HEK293 (cell line): ENCODE measurements around the gene ERCC5.

Experiments used
- CTCF ChIA-PET: fragments of 350-600 bp; formaldehyde crosslinking; extraction: SDS; loops from one replicate; lab custom pipeline; 2021; ENCODE audit warnings: antibody characterized with exemption; lab: Yijun Ruan, JAX
- POLR2A ChIA-PET: fragments of 300-600 bp; formaldehyde crosslinking; extraction: SDS; loops from one replicate; lab custom pipeline; 2020; ENCODE audit warnings: antibody characterized with exemption, inconsistent platforms; lab: Yijun Ruan, JAX
- H3K27ac ChIP-seq: fragments of 200-500 bp; sonication (Bioruptor generic); 2 replicates; pipeline ENCODE4 v1.5.1; 2014; ENCODE audit warnings: low read depth, low read length, control low read depth, inconsistent platforms; ENCODE audit errors: extremely low read depth
- H3K36me3 ChIP-seq, 2 experiments: fragments of 200-500 bp in 1 of 2; sonication (Bioruptor generic) in 1 of 2; 1 replicate in 1 of 2; 2 replicates in 1 of 2; pipeline ENCODE4 v1.5.1; 2014 to 2017; ENCODE audit warnings: inconsistent platforms in 2 of 2, low read length in 2 of 2; ENCODE audit not compliant: control insufficient read depth in 2 of 2, insufficient read depth in 1 of 2
- H3K4me1 ChIP-seq: fragments of 200-500 bp; sonication (Bioruptor generic); 2 replicates; pipeline ENCODE4 v1.5.1; 2014; ENCODE audit warnings: mild to moderate bottlenecking, low read length, inconsistent platforms; ENCODE audit not compliant: control insufficient read depth, insufficient read depth
- H3K4me3 ChIP-seq: 2 replicates; pipeline ENCODE4 v1.5.1; 2011; ENCODE audit warnings: low read depth, mild to moderate bottlenecking, control low read depth, low read length, moderate library complexity
- H3K9me3 ChIP-seq: fragments of 200-500 bp; sonication (Bioruptor generic); 2 replicates; pipeline ENCODE4 v1.5.1; 2014; ENCODE audit warnings: low read depth, low read length, inconsistent platforms; ENCODE audit not compliant: control insufficient read depth, insufficient read depth
- BCL11A ChIP-seq: fragments of 450-650 bp; formaldehyde crosslinking; IDR thresholded peaks from 2 replicates; pipeline ENCODE4 v1.5.1; 2016; ENCODE audit warnings: low read depth, missing biosample characterization, missing genetic modification characterization
- BCL11B ChIP-seq: fragments of 450-650 bp; formaldehyde crosslinking; IDR thresholded peaks from 2 replicates; pipeline ENCODE4 v1.5.1; 2016; ENCODE audit warnings: low read depth, missing biosample characterization, missing genetic modification characterization
- EGR2 ChIP-seq: fragments of 450-650 bp; formaldehyde crosslinking; IDR thresholded peaks from 2 replicates; pipeline ENCODE4 v1.5.1; 2016; ENCODE audit warnings: low read depth, missing biosample characterization, missing genetic modification characterization
- OVOL3 ChIP-seq: fragments of 450-650 bp; formaldehyde crosslinking; IDR thresholded peaks from 2 replicates; pipeline ENCODE4 v1.5.1; 2016; ENCODE audit warnings: missing biosample characterization, missing genetic modification characterization
- RBAK ChIP-seq: fragments of 450-650 bp; formaldehyde crosslinking; IDR thresholded peaks from 2 replicates; pipeline ENCODE4 v1.5.1; 2016; ENCODE audit warnings: missing biosample characterization, missing genetic modification characterization
- SP2 ChIP-seq: fragments of 450-650 bp; formaldehyde crosslinking; IDR thresholded peaks from 2 replicates; pipeline ENCODE4 v1.5.1; 2016; ENCODE audit warnings: missing biosample characterization, missing genetic modification characterization
- SP3 ChIP-seq: fragments of 450-650 bp; formaldehyde crosslinking; IDR thresholded peaks from 2 replicates; pipeline ENCODE4 v1.5.1; 2016; ENCODE audit warnings: missing biosample characterization, missing genetic modification characterization
- ZBTB7A ChIP-seq: fragments of 450-650 bp; formaldehyde crosslinking; IDR thresholded peaks from 2 replicates; pipeline ENCODE4 v1.5.1; 2016; ENCODE audit warnings: low read depth, missing biosample characterization, missing genetic modification characterization
- ZFP41 ChIP-seq: fragments of 450-650 bp; formaldehyde crosslinking; IDR thresholded peaks from 2 replicates; pipeline ENCODE4 v1.5.1; 2016; ENCODE audit warnings: missing biosample characterization, missing genetic modification characterization, borderline replicate concordance
- ZNF175 ChIP-seq: fragments of 450-650 bp; formaldehyde crosslinking; IDR thresholded peaks from 2 replicates; pipeline ENCODE4 v1.5.1; 2016; ENCODE audit warnings: missing biosample characterization, missing genetic modification characterization
- ZNF2 ChIP-seq: fragments of 450-650 bp; formaldehyde crosslinking; IDR thresholded peaks from 2 replicates; pipeline ENCODE4 v1.5.1; 2016; ENCODE audit warnings: missing biosample characterization, missing genetic modification characterization
- ZNF202 ChIP-seq: fragments of 450-650 bp; formaldehyde crosslinking; IDR thresholded peaks from 2 replicates; pipeline ENCODE4 v1.5.1; 2016; ENCODE audit warnings: missing biosample characterization, missing genetic modification characterization, borderline replicate concordance
- ZNF223 ChIP-seq: fragments of 450-650 bp; formaldehyde crosslinking; IDR thresholded peaks from 2 replicates; pipeline ENCODE4 v1.5.1; 2016; ENCODE audit warnings: missing biosample characterization, missing genetic modification characterization
- ZNF311 ChIP-seq: fragments of 450-650 bp; formaldehyde crosslinking; IDR thresholded peaks from 2 replicates; pipeline ENCODE4 v1.5.1; 2017; ENCODE audit warnings: missing biosample characterization, missing genetic modification characterization, borderline replicate concordance
- ZNF433 ChIP-seq: fragments of 450-650 bp; formaldehyde crosslinking; IDR thresholded peaks from 2 replicates; pipeline ENCODE4 v1.5.1; 2016; ENCODE audit warnings: missing biosample characterization, missing genetic modification characterization, low read depth
- ZNF544 ChIP-seq: fragments of 450-650 bp; formaldehyde crosslinking; IDR thresholded peaks from 2 replicates; pipeline ENCODE4 v1.5.0; 2017; ENCODE audit warnings: missing biosample characterization, missing genetic modification characterization
- ZNF76 ChIP-seq: fragments of 450-650 bp; formaldehyde crosslinking; IDR thresholded peaks from 2 replicates; pipeline ENCODE4; 2016; ENCODE audit warnings: low read depth, missing biosample characterization, missing genetic modification characterization, borderline replicate concordance
- ZNF776 ChIP-seq: fragments of 450-650 bp; formaldehyde crosslinking; IDR thresholded peaks from 2 replicates; pipeline ENCODE4 v1.5.0; 2017; ENCODE audit warnings: missing biosample characterization, missing genetic modification characterization, borderline replicate concordance
- ZNF777 ChIP-seq: fragments of 450-650 bp; formaldehyde crosslinking; IDR thresholded peaks from 2 replicates; pipeline ENCODE4 v1.5.1; 2017; ENCODE audit warnings: missing biosample characterization, missing genetic modification characterization, borderline replicate concordance
- ZNF792 ChIP-seq: fragments of 450-650 bp; formaldehyde crosslinking; IDR thresholded peaks from 2 replicates; pipeline ENCODE4 v1.5.1; 2016; ENCODE audit warnings: missing biosample characterization, missing genetic modification characterization
- ZNF830 ChIP-seq: fragments of 450-650 bp; IDR thresholded peaks from 2 replicates; pipeline ENCODE4 v1.5.0; 2018; ENCODE audit warnings: missing biosample characterization, missing genetic modification characterization, low read depth, mild to moderate bottlenecking, moderate library complexity
- ZSCAN16 ChIP-seq: fragments of 450-650 bp; formaldehyde crosslinking; IDR thresholded peaks from 2 replicates; pipeline ENCODE4 v1.5.1; 2016; ENCODE audit warnings: missing biosample characterization, missing genetic modification characterization
- TF ChIP-seq, protein P1 (sequence below): fragments of 450-650 bp; formaldehyde crosslinking; IDR thresholded peaks from 2 replicates; pipeline ENCODE4 v1.5.1; 2016; ENCODE audit warnings: missing biosample characterization, missing genetic modification characterization
- TF ChIP-seq, protein P2 (sequence below): fragments of 450-650 bp; IDR thresholded peaks from 2 replicates; pipeline ENCODE4 v1.5.1; 2018; ENCODE audit warnings: missing biosample characterization, missing genetic modification characterization
- TF ChIP-seq, protein P3 (sequence below): fragments of 450-650 bp; formaldehyde crosslinking; IDR thresholded peaks from 2 replicates; pipeline ENCODE4 v1.5.1; 2016; ENCODE audit warnings: missing biosample characterization, missing genetic modification characterization
- TF ChIP-seq, protein P4 (sequence below): fragments of 450-650 bp; formaldehyde crosslinking; IDR thresholded peaks from 2 replicates; pipeline ENCODE4 v1.5.1; 2016; ENCODE audit warnings: missing biosample characterization, missing genetic modification characterization

The ERCC5 gene

DNA sequence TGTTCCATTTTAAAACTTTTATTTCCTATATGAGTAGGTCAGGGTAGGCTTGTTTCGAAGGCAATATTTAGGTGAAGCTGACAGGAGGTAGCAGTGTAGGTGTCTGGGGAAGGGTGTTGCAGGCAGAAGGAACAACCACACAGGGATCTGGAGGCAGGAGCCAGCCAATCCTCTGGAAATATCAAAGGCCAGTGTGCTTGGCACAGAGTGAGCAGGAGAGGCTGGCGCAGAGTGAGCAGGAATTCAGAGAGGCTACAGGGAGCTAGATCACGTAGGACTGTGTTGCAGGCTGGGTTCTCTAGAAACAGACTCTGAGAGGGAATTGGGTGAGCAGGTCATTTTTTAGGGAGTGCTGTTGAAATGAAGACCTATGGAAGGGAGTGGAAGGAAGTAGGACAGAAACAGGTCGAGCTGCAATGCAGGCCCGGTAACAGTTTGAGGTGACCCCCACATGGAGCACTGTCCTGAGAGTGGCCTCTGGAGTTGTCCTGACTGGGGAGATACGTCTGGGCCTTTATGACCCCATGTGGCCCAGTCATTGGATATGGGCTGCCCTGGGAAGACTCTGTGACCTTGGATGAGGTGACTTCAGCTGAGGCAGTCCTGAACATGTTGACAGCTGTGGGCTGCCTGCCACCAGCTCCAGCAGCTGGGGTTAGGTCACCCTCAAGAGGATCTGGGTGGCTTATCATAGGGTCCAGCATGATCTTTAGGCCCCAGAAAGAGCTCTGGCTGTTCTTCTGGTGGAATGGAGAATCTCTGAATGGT, 51.7 kb downstream of the ERCC5 start (continued):
- TF ChIP-seq ZNF76 = no peak
- TF ChIP-seq ZNF311 (tag by site-specific recombination) = no peak
- TF ChIP-seq, protein P1, sequence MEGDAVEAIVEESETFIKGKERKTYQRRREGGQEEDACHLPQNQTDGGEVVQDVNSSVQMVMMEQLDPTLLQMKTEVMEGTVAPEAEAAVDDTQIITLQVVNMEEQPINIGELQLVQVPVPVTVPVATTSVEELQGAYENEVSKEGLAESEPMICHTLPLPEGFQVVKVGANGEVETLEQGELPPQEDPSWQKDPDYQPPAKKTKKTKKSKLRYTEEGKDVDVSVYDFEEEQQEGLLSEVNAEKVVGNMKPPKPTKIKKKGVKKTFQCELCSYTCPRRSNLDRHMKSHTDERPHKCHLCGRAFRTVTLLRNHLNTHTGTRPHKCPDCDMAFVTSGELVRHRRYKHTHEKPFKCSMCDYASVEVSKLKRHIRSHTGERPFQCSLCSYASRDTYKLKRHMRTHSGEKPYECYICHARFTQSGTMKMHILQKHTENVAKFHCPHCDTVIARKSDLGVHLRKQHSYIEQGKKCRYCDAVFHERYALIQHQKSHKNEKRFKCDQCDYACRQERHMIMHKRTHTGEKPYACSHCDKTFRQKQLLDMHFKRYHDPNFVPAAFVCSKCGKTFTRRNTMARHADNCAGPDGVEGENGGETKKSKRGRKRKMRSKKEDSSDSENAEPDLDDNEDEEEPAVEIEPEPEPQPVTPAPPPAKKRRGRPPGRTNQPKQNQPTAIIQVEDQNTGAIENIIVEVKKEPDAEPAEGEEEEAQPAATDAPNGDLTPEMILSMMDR = no peak
- no peak for TF ChIP-seq SP2
- TF ChIP-seq, protein P2, sequence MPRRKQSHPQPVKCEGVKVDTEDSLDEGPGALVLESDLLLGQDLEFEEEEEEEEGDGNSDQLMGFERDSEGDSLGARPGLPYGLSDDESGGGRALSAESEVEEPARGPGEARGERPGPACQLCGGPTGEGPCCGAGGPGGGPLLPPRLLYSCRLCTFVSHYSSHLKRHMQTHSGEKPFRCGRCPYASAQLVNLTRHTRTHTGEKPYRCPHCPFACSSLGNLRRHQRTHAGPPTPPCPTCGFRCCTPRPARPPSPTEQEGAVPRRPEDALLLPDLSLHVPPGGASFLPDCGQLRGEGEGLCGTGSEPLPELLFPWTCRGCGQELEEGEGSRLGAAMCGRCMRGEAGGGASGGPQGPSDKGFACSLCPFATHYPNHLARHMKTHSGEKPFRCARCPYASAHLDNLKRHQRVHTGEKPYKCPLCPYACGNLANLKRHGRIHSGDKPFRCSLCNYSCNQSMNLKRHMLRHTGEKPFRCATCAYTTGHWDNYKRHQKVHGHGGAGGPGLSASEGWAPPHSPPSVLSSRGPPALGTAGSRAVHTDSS (tag by site-specific recombination) = no peak

DNA sequence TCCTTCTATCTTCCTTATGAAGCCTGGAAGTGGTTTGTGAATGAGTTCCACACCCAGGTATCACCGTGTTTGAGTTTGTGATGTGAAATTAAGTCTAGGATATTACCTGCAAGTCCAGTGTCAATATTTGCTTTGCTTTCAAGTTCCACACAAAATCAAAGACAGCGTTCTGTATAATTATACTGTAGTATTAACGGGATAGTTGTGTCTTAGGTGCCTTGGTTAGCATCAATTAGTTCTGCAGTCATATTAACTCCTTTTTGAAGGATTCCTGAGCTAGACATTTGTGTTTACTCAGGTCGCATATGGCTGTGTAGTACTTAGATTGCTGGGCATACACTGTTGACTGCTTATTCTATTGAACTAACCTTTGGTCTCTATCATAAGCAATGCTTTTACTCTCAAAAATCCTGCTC, 54.4 kb downstream of the ERCC5 start:
- POLR2A ChIA-PET = no interaction called here
- H3K36me3 ChIP-seq = no peaks in the 10 kb centered on the region

DNA sequence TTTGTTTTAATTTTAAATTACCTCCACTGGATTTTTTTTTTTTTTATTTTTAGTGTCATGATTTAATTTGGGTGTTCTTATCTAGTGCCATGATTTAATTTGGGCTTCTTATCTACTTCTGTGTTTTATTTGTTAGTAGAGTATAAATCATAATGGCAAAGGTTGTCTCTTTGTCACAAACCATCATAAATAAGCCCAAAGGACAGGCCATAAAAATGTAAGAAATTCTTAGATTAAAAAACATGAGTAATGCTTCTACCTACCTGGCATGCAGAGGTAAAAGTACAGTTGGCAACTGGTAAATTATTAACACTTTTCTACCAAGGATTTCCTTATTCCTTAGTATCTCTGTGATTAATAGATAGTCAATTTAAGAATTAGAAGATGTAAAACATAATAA, 55.2 kb downstream of the ERCC5 start:
- ChIA-PET POLR2A (no interaction called here), CTCF (no interaction called here)
- H3K9me3 ChIP-seq = no peaks in the 10 kb centered on the region
- no peaks in the 10 kb centered on the region for H3K4me1 ChIP-seq
- no peaks in the 10 kb centered on the region for H3K36me3 ChIP-seq
- no peak overlapping the region for H3K4me3 ChIP-seq
- TF ChIP-seq ZNF433 (tag by site-specific recombination) (no peak), ZNF777 (tag by site-specific recombination) (no peak), ZNF776 (tag by site-specific recombination) (no peak), ZNF223 (tag by site-specific recombination) (no peak), ZFP41 (tag by site-specific recombination) (no peak), ZNF544 (tag by site-specific recombination) (no peak), ZNF792 (tag by site-specific recombination) (no peak), BCL11A (tag by site-specific recombination) (no peak), BCL11B (no peak), OVOL3 (tag by site-specific recombination) (no peak), ZNF2 (tag by site-specific recombination) (no peak), ZNF175 (no peak), RBAK (tag by site-specific recombination) (no peak), EGR2 (tag by site-specific recombination) (no peak)
- TF ChIP-seq, protein P3, sequence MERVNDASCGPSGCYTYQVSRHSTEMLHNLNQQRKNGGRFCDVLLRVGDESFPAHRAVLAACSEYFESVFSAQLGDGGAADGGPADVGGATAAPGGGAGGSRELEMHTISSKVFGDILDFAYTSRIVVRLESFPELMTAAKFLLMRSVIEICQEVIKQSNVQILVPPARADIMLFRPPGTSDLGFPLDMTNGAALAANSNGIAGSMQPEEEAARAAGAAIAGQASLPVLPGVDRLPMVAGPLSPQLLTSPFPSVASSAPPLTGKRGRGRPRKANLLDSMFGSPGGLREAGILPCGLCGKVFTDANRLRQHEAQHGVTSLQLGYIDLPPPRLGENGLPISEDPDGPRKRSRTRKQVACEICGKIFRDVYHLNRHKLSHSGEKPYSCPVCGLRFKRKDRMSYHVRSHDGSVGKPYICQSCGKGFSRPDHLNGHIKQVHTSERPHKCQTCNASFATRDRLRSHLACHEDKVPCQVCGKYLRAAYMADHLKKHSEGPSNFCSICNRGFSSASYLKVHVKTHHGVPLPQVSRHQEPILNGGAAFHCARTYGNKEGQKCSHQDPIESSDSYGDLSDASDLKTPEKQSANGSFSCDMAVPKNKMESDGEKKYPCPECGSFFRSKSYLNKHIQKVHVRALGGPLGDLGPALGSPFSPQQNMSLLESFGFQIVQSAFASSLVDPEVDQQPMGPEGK = no peak
- H3K27ac ChIP-seq = no peak overlapping the region

More for the DNA sequence above, 54.4 kb downstream of the ERCC5 start:
- no peak for TF ChIP-seq ZBTB7A (tag by site-specific recombination)
- TF ChIP-seq ZNF830 = no peak
- no peak for TF ChIP-seq ZNF202 (tag by site-specific recombination)
- TF ChIP-seq SP3 (tag by site-specific recombination) = no peak
- TF ChIP-seq ZSCAN16 (tag by site-specific recombination) = no peak
- TF ChIP-seq, protein P4, sequence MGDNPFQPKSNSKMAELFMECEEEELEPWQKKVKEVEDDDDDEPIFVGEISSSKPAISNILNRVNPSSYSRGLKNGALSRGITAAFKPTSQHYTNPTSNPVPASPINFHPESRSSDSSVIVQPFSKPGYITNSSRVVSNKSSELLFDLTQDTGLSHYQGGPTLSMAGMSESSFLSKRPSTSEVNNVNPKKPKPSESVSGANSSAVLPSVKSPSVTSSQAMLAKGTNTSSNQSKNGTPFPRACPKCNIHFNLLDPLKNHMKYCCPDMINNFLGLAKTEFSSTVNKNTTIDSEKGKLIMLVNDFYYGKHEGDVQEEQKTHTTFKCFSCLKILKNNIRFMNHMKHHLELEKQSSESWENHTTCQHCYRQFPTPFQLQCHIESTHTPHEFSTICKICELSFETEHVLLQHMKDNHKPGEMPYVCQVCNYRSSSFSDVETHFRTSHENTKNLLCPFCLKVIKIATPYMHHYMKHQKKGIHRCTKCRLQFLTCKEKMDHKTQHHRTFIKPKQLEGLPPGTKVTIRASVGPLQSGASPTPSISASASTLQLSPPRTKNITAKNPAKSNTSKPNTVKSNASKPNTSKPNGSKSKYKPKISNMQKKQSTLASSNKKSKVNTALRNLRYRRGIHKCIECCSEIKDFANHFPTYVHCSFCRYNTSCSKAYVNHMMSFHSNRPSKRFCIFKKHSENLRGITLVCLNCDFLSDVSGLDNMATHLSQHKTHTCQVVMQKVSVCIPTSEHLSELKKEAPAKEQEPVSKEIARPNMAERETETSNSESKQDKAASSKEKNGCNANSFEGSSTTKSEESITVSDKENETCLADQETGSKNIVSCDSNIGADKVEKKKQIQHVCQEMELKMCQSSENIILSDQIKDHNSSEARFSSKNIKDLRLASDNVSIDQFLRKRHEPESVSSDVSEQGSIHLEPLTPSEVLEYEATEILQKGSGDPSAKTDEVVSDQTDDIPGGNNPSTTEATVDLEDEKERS (tag by site-specific recombination) = no peak
- no peak for TF ChIP-seq ZFP41 (tag by site-specific recombination)
- TF ChIP-seq, all 188 proteins: peak for 0
- Histone ChIP-seq H3K27ac (no peak overlapping the region), H3K9me3 (no peaks in the 10 kb centered on the region), H3K4me1 (no peaks in the 10 kb centered on the region), H3K4me3 (no peak overlapping the region)
- CTCF ChIA-PET = interaction anchor here (0.6 kb wide), 1 partner anchor 30 kb away, joined by 3 read pairs; no protein-coding TSS in a partner anchor
